ENCODE data around the gene WNT3.

- TF ChIP-seq, protein P1, sequence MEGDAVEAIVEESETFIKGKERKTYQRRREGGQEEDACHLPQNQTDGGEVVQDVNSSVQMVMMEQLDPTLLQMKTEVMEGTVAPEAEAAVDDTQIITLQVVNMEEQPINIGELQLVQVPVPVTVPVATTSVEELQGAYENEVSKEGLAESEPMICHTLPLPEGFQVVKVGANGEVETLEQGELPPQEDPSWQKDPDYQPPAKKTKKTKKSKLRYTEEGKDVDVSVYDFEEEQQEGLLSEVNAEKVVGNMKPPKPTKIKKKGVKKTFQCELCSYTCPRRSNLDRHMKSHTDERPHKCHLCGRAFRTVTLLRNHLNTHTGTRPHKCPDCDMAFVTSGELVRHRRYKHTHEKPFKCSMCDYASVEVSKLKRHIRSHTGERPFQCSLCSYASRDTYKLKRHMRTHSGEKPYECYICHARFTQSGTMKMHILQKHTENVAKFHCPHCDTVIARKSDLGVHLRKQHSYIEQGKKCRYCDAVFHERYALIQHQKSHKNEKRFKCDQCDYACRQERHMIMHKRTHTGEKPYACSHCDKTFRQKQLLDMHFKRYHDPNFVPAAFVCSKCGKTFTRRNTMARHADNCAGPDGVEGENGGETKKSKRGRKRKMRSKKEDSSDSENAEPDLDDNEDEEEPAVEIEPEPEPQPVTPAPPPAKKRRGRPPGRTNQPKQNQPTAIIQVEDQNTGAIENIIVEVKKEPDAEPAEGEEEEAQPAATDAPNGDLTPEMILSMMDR (IDR thresholded peaks at IDR 0.05; ENCODE audit: low read depth, low read length, missing input control), result no peak
- no peak for TF ChIP-seq NR2F2 (IDR thresholded peaks at IDR 0.05)
- no peak for TF ChIP-seq SP1 (IDR thresholded peaks at IDR 0.05)
These were observed 35.4 kb downstream of the WNT3 start for GRCh38 chr17:46783031-46783593.
